ENCODE results near the gene DCLK3. TPM values are rescaled to one million over a fixed set of nuclear protein-coding genes. Genes with fewer than 3 reads are reported as not detected.

Gene DCLK3
- polyA plus RNA-seq, 1 donor (not counting 4 experiments of a cell fraction or from before 2014, with no cell fraction given): not detected

DNA sequence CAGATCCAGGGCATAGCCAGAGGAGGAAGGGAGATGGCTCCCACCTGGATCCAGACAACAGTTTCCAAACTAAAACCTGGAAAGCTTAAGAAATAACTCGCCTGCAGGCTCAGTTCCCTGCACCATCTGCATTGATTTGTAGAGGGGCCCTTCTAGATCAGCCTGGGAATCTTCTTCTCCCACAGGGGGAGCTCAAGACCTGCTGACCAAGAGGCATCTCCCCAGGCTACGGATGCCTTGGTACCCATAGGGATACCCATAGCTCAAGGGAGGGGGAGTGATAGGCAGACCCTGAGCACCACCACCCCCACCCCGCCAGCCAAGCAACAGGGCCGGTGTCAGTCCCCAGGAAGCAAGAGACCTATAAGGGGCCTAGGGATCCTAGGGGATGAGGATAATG, 28.0 kb upstream of the DCLK3 start:
- H3K27ac ChIP-seq (ENCODE audit: control insufficient read depth, insufficient read depth, low read length): no peak overlapping the region
- no peaks in the 10 kb centered on the region for H3K27me3 ChIP-seq (ENCODE audit: control insufficient read depth, extremely low read depth, insufficient read depth, low read length)
- no peaks in the 10 kb centered on the region for H4K20me1 ChIP-seq (ENCODE audit: control insufficient read depth, extremely low read depth, insufficient read depth, low read length)
- DNase-seq (ENCODE audit: low read depth, low spot score) (no peak), FAIRE-seq (no peak)
- no peaks in the 10 kb centered on the region for H3K79me2 ChIP-seq (ENCODE audit: control insufficient read depth, insufficient read depth, low read length)
- no peak overlapping the region for H3K9ac ChIP-seq (ENCODE audit: control insufficient read depth, extremely low read depth, insufficient read depth, low read length)
- no peak overlapping the region for H3K4me3 ChIP-seq (ENCODE audit: control insufficient read depth in 2 of 3, extremely low read depth in 1 of 3, insufficient read depth in 2 of 3, low read depth in 1 of 3, low read length in 3 of 3)
- dilution Hi-C loops (cut with MboI; ENCODE audit: extremely low pct_ligation_motif_present, low sequenced_read_pairs): no loop called here
- TF ChIP-seq CTCF (optimal IDR thresholded peaks at IDR 0.05 in 1 of 3, IDR thresholded peaks at IDR 0.05 in 1 of 3, conservative IDR thresholded peaks at IDR 0.05 in 1 of 3; ENCODE audit: extremely low read depth in 1 of 3, insufficient read depth in 2 of 3, low read length in 3 of 3) (peak; percentile 56 to 75 (median 71)), EZH2 (IDR thresholded peaks at IDR 0.05; ENCODE audit: low read length) (no peak)
- H3K36me3 ChIP-seq (ENCODE audit: control insufficient read depth in 2 of 2, extremely low read depth in 1 of 2, insufficient read depth in 2 of 2, low read length in 2 of 2): no peaks in the 10 kb centered on the region
- H3K9me3 ChIP-seq (ENCODE audit: control insufficient read depth, low read depth, low read length): no peaks in the 10 kb centered on the region
- no peaks in the 10 kb centered on the region for H3K9me1 ChIP-seq (ENCODE audit: control insufficient read depth, extremely low read depth, insufficient read depth, low read length)
- H2AFZ ChIP-seq (ENCODE audit: control insufficient read depth, low read length): no peak overlapping the region
- no peak overlapping the region for H3K4me2 ChIP-seq (ENCODE audit: control insufficient read depth, extremely low read depth, insufficient read depth, low read depth, low read length)
- no peaks in the 10 kb centered on the region for H3K4me1 ChIP-seq (ENCODE audit: control insufficient read depth, extremely low read depth, insufficient read depth, low read length)

DNA sequence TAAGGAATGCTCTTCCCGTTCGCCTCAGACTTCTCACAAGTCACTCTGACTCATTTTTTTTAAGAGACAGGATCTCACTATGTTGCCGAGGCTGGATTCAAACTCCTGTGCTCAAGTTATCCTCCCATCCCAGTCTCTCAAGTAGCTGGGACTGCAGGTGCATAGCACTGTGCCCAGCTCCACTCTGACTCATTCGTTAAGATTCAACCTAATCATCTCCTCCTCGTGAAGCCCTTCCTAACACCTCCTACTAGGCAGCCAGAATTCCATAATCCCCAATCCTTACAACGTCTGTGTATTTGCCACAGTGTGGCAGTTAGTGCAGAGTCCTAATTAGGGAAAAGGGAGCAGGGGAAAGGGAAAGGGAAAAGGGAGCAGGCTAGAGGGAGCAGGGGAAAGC, 26.4 kb upstream of the DCLK3 start:
- no peak overlapping the region for H3K9ac ChIP-seq (ENCODE audit: control insufficient read depth, extremely low read depth, insufficient read depth, low read length)
- H3K9me3 ChIP-seq (ENCODE audit: control insufficient read depth, low read depth, low read length): no peaks in the 10 kb centered on the region
- H3K36me3 ChIP-seq (ENCODE audit: control insufficient read depth in 2 of 2, extremely low read depth in 1 of 2, insufficient read depth in 2 of 2, low read length in 2 of 2): no peaks in the 10 kb centered on the region
- H4K20me1 ChIP-seq (ENCODE audit: control insufficient read depth, extremely low read depth, insufficient read depth, low read length): no peaks in the 10 kb centered on the region
- no peak overlapping the region for H3K4me3 ChIP-seq (ENCODE audit: control insufficient read depth in 2 of 3, extremely low read depth in 1 of 3, insufficient read depth in 2 of 3, low read depth in 1 of 3, low read length in 3 of 3)
- no peak for DNase-seq (ENCODE audit: low read depth, low spot score)
- TF ChIP-seq EZH2 (IDR thresholded peaks at IDR 0.05; ENCODE audit: low read length): no peak
- no peak for TF ChIP-seq CTCF (optimal IDR thresholded peaks at IDR 0.05 in 1 of 3, IDR thresholded peaks at IDR 0.05 in 1 of 3, conservative IDR thresholded peaks at IDR 0.05 in 1 of 3; ENCODE audit: extremely low read depth in 1 of 3, insufficient read depth in 2 of 3, low read length in 3 of 3)
- no peak overlapping the region for H3K27ac ChIP-seq (ENCODE audit: control insufficient read depth, insufficient read depth, low read length)
- no peak overlapping the region for H3K4me2 ChIP-seq (ENCODE audit: control insufficient read depth, extremely low read depth, insufficient read depth, low read depth, low read length)
- H3K9me1 ChIP-seq (ENCODE audit: control insufficient read depth, extremely low read depth, insufficient read depth, low read length): no peaks in the 10 kb centered on the region
- H2AFZ ChIP-seq (ENCODE audit: control insufficient read depth, low read length): no peak overlapping the region
- H3K27me3 ChIP-seq (ENCODE audit: control insufficient read depth, extremely low read depth, insufficient read depth, low read length): no peaks in the 10 kb centered on the region
- dilution Hi-C loops (cut with MboI; ENCODE audit: extremely low pct_ligation_motif_present, low sequenced_read_pairs): no loop called here
- no peaks in the 10 kb centered on the region for H3K4me1 ChIP-seq (ENCODE audit: control insufficient read depth, extremely low read depth, insufficient read depth, low read length)
- FAIRE-seq: no peak
- H3K79me2 ChIP-seq (ENCODE audit: control insufficient read depth, insufficient read depth, low read length): no peaks in the 10 kb centered on the region

Data from keratinocyte (primary cell).